Measurements from ENCODE around the gene TNRC18.

TNRC18 gene

GRCh38 chr7:5458921-5459480, 35.4 kb upstream of the TNRC18 start:
- Histone ChIP-seq H3K9me3 (no peaks in the 10 kb centered on the region), H3K27me3 (no peaks in the 10 kb centered on the region), H3K4me3 (no peak overlapping the region), H3K4me1 (peaks cover 0 to 15% (median 10%) of the 10 kb centered on the region in 4 donors), H3K36me3 (no peaks in the 10 kb centered on the region), H3K27ac (no peak overlapping the region)
- intact Hi-C loops (cut with DNase I; ENCODE audit: low total_unique reads), result loop anchor here (5.0 kb wide), 1 partner anchor 217 kb away; no protein-coding TSS in a partner anchor
- no peak for TF ChIP-seq CTCF (IDR thresholded peaks at IDR 0.05)
- no peak for DNase-seq

- no peak for DNase-seq
- no peaks in the 10 kb centered on the region for H3K9me3 ChIP-seq
- peak overlapping the region; percentile 67 to 73 for H3K27ac ChIP-seq
- intact Hi-C loops (cut with DNase I; ENCODE audit: low total_unique reads), result loop anchor here (5.0 kb wide), 1 partner anchor 215 kb away; no protein-coding TSS in a partner anchor
- no peaks in the 10 kb centered on the region for H3K36me3 ChIP-seq
- no peaks in the 10 kb centered on the region for H3K27me3 ChIP-seq
- H3K4me1 ChIP-seq, result peaks cover 0 to 15% (median 12%) of the 10 kb centered on the region in 4 donors
- peak overlapping the region in 1 of 2 donors; percentile 16 for H3K4me3 ChIP-seq
- no peak for TF ChIP-seq CTCF (IDR thresholded peaks at IDR 0.05)
Measured at GRCh38 chr7:5457245-5457735, 33.7 kb upstream of the TNRC18 start.

- H3K36me3 ChIP-seq, result no peaks in the 10 kb centered on the region
- no peaks in the 10 kb centered on the region for H3K27me3 ChIP-seq
- intact Hi-C loops (cut with DNase I; ENCODE audit: low total_unique reads), result loop anchor here (5.0 kb wide), 1 partner anchor 214 kb away; no protein-coding TSS in a partner anchor
- no peak for TF ChIP-seq CTCF (IDR thresholded peaks at IDR 0.05)
- no peak overlapping the region for H3K4me3 ChIP-seq
- DNase-seq, result no peak
- no peak overlapping the region for H3K27ac ChIP-seq
- no peaks in the 10 kb centered on the region for H3K9me3 ChIP-seq
- peaks cover 0 to 15% (median 13%) of the 10 kb centered on the region in 4 donors for H3K4me1 ChIP-seq
Measured at GRCh38 chr7:5456409-5456808, 32.8 kb upstream of the TNRC18 start.

- H3K27ac ChIP-seq, result no peak overlapping the region
- intact Hi-C loops (cut with DNase I; ENCODE audit: low total_unique reads), result loop anchor here (5.0 kb wide), 1 partner anchor 213 kb away; no protein-coding TSS in a partner anchor
- no peaks in the 10 kb centered on the region for H3K27me3 ChIP-seq
- peaks cover 0 to 20% (median 16%) of the 10 kb centered on the region in 4 donors for H3K4me1 ChIP-seq
- no peak overlapping the region for H3K4me3 ChIP-seq
- TF ChIP-seq CTCF (IDR thresholded peaks at IDR 0.05), result no peak
- no peaks in the 10 kb centered on the region for H3K36me3 ChIP-seq
- no peaks in the 10 kb centered on the region for H3K9me3 ChIP-seq
- no peak for DNase-seq
Measured at GRCh38 chr7:5455581-5456219, 32.1 kb upstream of the TNRC18 start.

GRCh38 chr7:5455175-5455574, 31.5 kb upstream of the TNRC18 start:
- Histone ChIP-seq H3K4me3 (no peak overlapping the region), H3K27ac (no peak overlapping the region), H3K27me3 (no peaks in the 10 kb centered on the region), H3K4me1 (peaks cover 0 to 23% (median 18%) of the 10 kb centered on the region in 4 donors), H3K36me3 (no peaks in the 10 kb centered on the region), H3K9me3 (no peaks in the 10 kb centered on the region)
- intact Hi-C loops (cut with DNase I; ENCODE audit: low total_unique reads), result loop anchor here (5.0 kb wide), 1 partner anchor 213 kb away; no protein-coding TSS in a partner anchor
- TF ChIP-seq CTCF (IDR thresholded peaks at IDR 0.05), result no peak
- no peak for DNase-seq
